ENCODE data around the gene ERICH2.

ERICH2 gene

GRCh38 chr2:170770606-170771420, 635 bp downstream of the ERICH2 start:
- TF ChIP-seq, protein P1, sequence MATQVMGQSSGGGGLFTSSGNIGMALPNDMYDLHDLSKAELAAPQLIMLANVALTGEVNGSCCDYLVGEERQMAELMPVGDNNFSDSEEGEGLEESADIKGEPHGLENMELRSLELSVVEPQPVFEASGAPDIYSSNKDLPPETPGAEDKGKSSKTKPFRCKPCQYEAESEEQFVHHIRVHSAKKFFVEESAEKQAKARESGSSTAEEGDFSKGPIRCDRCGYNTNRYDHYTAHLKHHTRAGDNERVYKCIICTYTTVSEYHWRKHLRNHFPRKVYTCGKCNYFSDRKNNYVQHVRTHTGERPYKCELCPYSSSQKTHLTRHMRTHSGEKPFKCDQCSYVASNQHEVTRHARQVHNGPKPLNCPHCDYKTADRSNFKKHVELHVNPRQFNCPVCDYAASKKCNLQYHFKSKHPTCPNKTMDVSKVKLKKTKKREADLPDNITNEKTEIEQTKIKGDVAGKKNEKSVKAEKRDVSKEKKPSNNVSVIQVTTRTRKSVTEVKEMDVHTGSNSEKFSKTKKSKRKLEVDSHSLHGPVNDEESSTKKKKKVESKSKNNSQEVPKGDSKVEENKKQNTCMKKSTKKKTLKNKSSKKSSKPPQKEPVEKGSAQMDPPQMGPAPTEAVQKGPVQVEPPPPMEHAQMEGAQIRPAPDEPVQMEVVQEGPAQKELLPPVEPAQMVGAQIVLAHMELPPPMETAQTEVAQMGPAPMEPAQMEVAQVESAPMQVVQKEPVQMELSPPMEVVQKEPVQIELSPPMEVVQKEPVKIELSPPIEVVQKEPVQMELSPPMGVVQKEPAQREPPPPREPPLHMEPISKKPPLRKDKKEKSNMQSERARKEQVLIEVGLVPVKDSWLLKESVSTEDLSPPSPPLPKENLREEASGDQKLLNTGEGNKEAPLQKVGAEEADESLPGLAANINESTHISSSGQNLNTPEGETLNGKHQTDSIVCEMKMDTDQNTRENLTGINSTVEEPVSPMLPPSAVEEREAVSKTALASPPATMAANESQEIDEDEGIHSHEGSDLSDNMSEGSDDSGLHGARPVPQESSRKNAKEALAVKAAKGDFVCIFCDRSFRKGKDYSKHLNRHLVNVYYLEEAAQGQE (IDR thresholded peaks at IDR 0.05; ENCODE audit: low read depth), result no peak
- TF ChIP-seq TAF1 (IDR thresholded peaks at IDR 0.05; ENCODE audit: low read depth) (no peak; the same call in 1 of the 2 replicates), TCF12 (IDR thresholded peaks at IDR 0.05; ENCODE audit: low read depth) (no peak; the same call in 1 of the 2 replicates), YY1 (IDR thresholded peaks at IDR 0.05; ENCODE audit: low read depth) (0 out of 2 replicates have a peak, but pooled peaks have one; percentile 25), CEBPB (IDR thresholded peaks at IDR 0.05) (no peak), MAX (IDR thresholded peaks at IDR 0.05) (peak; percentile 50; the same call in 1 of the 2 replicates), EGR1 (IDR thresholded peaks at IDR 0.05) (no peak), CREB1 (IDR thresholded peaks at IDR 0.05; ENCODE audit: low read depth) (no peak), ZBTB7A (IDR thresholded peaks at IDR 0.05; ENCODE audit: low read depth) (peak; percentile 67; the same call in 1 of the 2 replicates), TEAD4 (IDR thresholded peaks at IDR 0.05) (peak; percentile 65), EP300 (IDR thresholded peaks at IDR 0.05; ENCODE audit: borderline replicate concordance) (no peak), FOXM1 (IDR thresholded peaks at IDR 0.05; ENCODE audit: borderline replicate concordance, low read depth) (no peak)
- TF ChIP-seq, protein P2, sequence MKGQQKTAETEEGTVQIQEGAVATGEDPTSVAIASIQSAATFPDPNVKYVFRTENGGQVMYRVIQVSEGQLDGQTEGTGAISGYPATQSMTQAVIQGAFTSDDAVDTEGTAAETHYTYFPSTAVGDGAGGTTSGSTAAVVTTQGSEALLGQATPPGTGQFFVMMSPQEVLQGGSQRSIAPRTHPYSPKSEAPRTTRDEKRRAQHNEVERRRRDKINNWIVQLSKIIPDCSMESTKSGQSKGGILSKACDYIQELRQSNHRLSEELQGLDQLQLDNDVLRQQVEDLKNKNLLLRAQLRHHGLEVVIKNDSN (IDR thresholded peaks at IDR 0.05), result 0 out of 2 replicates have a peak, but pooled peaks have one; percentile 17

GRCh38 chr2:170771421-170771937, 1.3 kb downstream of the ERICH2 start:
- no peak for TF ChIP-seq MAX (IDR thresholded peaks at IDR 0.05)
- no peak for TF ChIP-seq RAD21 (IDR thresholded peaks at IDR 0.05; ENCODE audit: low read depth)
- TF ChIP-seq TAF1 (IDR thresholded peaks at IDR 0.05; ENCODE audit: low read depth), result no peak
- no peak for TF ChIP-seq TEAD4 (IDR thresholded peaks at IDR 0.05)
- TF ChIP-seq CREB1 (IDR thresholded peaks at IDR 0.05; ENCODE audit: low read depth), result no peak
- TF ChIP-seq FOXM1 (IDR thresholded peaks at IDR 0.05; ENCODE audit: borderline replicate concordance, low read depth), result no peak

DNA sequence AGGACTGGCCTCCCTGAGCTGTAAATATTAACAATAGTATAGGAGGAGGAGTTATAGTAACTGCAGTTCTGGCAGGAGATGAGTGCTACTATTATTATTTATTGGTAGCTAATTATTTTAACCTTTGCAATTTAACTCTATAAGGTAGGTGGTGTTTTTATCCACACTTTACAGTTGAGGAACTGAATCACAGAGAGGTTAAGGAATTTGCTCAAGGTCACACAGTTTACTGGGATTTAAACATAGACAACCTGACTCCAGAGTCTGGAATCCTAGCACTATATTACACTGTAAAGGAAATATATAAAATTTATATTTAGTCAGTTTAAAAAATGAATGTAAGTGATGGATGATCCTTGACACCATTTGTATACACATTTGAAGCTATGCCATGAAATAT, 2.1 kb downstream of the ERICH2 start:
- TF ChIP-seq CEBPB (IDR thresholded peaks at IDR 0.05) (no peak), CREB1 (IDR thresholded peaks at IDR 0.05; ENCODE audit: low read depth) (no peak), TCF12 (IDR thresholded peaks at IDR 0.05; ENCODE audit: low read depth) (no peak), YY1 (IDR thresholded peaks at IDR 0.05; ENCODE audit: low read depth) (no peak)
- TF ChIP-seq, protein P2 (IDR thresholded peaks at IDR 0.05), result no peak

DNA sequence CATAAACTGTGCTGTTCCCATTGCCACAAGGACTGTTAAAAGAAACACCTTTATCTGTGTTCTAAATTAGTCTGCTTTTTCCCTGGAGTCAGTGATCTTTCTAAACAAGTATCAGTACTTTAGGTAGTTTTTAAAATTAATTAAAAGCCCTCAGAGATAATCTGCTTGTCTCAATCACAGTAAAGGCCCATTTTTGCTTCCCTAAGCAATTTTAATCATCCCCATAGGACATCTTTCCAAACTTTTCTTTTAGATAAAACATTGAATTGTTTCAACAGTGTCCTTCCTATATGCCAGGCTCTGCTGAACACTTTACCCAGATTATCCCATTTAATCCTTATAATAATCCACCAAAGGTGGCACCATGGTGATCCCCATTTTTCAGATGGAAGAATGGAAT, 3.9 kb downstream of the ERICH2 start:
- TF ChIP-seq, protein P2 (IDR thresholded peaks at IDR 0.05), result no peak
- TF ChIP-seq EP300 (IDR thresholded peaks at IDR 0.05; ENCODE audit: borderline replicate concordance) (no peak), NFIC (IDR thresholded peaks at IDR 0.05) (no peak), FOXM1 (IDR thresholded peaks at IDR 0.05; ENCODE audit: borderline replicate concordance, low read depth) (no peak), EGR1 (IDR thresholded peaks at IDR 0.05) (no peak), ZBTB7A (IDR thresholded peaks at IDR 0.05; ENCODE audit: low read depth) (no peak), TCF12 (IDR thresholded peaks at IDR 0.05; ENCODE audit: low read depth) (no peak), YY1 (IDR thresholded peaks at IDR 0.05; ENCODE audit: low read depth) (no peak), MAX (IDR thresholded peaks at IDR 0.05) (no peak), CREB1 (IDR thresholded peaks at IDR 0.05; ENCODE audit: low read depth) (no peak), RAD21 (IDR thresholded peaks at IDR 0.05; ENCODE audit: low read depth) (no peak), TAF1 (IDR thresholded peaks at IDR 0.05; ENCODE audit: low read depth) (no peak), TEAD4 (IDR thresholded peaks at IDR 0.05) (no peak), CEBPB (IDR thresholded peaks at IDR 0.05) (no peak)
- TF ChIP-seq, protein P1 (IDR thresholded peaks at IDR 0.05; ENCODE audit: low read depth), result no peak

GRCh38 chr2:170778900-170779299, 8.7 kb downstream of the ERICH2 start:
- TF ChIP-seq CREB1 (IDR thresholded peaks at IDR 0.05; ENCODE audit: low read depth), result no peak
- TF ChIP-seq, protein P1 (IDR thresholded peaks at IDR 0.05; ENCODE audit: low read depth), result no peak
- no peak for TF ChIP-seq MAX (IDR thresholded peaks at IDR 0.05)
- TF ChIP-seq TCF12 (IDR thresholded peaks at IDR 0.05; ENCODE audit: low read depth), result no peak
- TF ChIP-seq YY1 (IDR thresholded peaks at IDR 0.05; ENCODE audit: low read depth), result no peak
- no peak for TF ChIP-seq ZBTB7A (IDR thresholded peaks at IDR 0.05; ENCODE audit: low read depth)
- TF ChIP-seq CEBPB (IDR thresholded peaks at IDR 0.05), result no peak
- no peak for TF ChIP-seq NFIC (IDR thresholded peaks at IDR 0.05)
- no peak for TF ChIP-seq TAF1 (IDR thresholded peaks at IDR 0.05; ENCODE audit: low read depth)
- no peak for TF ChIP-seq EP300 (IDR thresholded peaks at IDR 0.05; ENCODE audit: borderline replicate concordance)
- no peak for TF ChIP-seq RAD21 (IDR thresholded peaks at IDR 0.05; ENCODE audit: low read depth)
- TF ChIP-seq, protein P2 (IDR thresholded peaks at IDR 0.05), result no peak
- TF ChIP-seq TEAD4 (IDR thresholded peaks at IDR 0.05), result no peak
- no peak for TF ChIP-seq FOXM1 (IDR thresholded peaks at IDR 0.05; ENCODE audit: borderline replicate concordance, low read depth)
- no peak for TF ChIP-seq EGR1 (IDR thresholded peaks at IDR 0.05)
